Mesendoderm (in vitro differentiated cells): ENCODE measurements around the gene PHIP.

Experiments used
- DNase-seq: peaks from one replicate; pipeline ENCODE4 v3.0.0; 2013
- H2AK5ac ChIP-seq: 2 replicates; pipeline ENCODE4 v1.6.1; 2013; ENCODE audit warnings: low read length, inconsistent platforms
- H2BK120ac ChIP-seq: 2 replicates; pipeline ENCODE4 v1.6.1; 2013; ENCODE audit warnings: low read depth, mild to moderate bottlenecking, low read length, moderate library complexity, mixed read lengths
- H2BK15ac ChIP-seq: replicated peaks from 2 replicates; pipeline ENCODE4 v1.6.1; 2013; ENCODE audit warnings: low read depth, mild to moderate bottlenecking, moderate library complexity
- H2BK5ac ChIP-seq: 2 replicates; pipeline ENCODE4 v1.6.1; 2013; ENCODE audit warnings: low read length, inconsistent platforms
- H3K18ac ChIP-seq: 2 replicates; pipeline ENCODE4 v1.6.1; 2013; ENCODE audit warnings: mild to moderate bottlenecking, low read length, mixed read lengths
- H3K23ac ChIP-seq: one replicate; pipeline ENCODE4 v1.6.1; 2013; ENCODE audit warnings: low read length
- H3K27ac ChIP-seq: 2 replicates; pipeline ENCODE4 v1.5.1; 2013; ENCODE audit warnings: low read depth, mild to moderate bottlenecking, inconsistent platforms, low read length, moderate library complexity
- H3K27me3 ChIP-seq: 2 replicates; pipeline ENCODE4 v1.6.1; 2013; ENCODE audit warnings: low read length, control low read depth, mild to moderate bottlenecking, inconsistent platforms; ENCODE audit not compliant: insufficient read depth, poor library complexity
- H3K36me3 ChIP-seq: 2 replicates; pipeline ENCODE4 v1.6.1; 2013; ENCODE audit warnings: low read length, inconsistent platforms; ENCODE audit not compliant: control insufficient read depth, insufficient read depth
- H3K4ac ChIP-seq: one replicate; pipeline ENCODE4 v1.6.1; 2013; ENCODE audit warnings: low read depth, mild to moderate bottlenecking, low read length, moderate library complexity
- H3K4me1 ChIP-seq: 2 replicates; pipeline ENCODE4 v1.6.1; 2013; ENCODE audit warnings: low read depth, low read length, inconsistent platforms; ENCODE audit not compliant: control insufficient read depth
- H3K4me2 ChIP-seq: 2 replicates; pipeline ENCODE4 v1.6.1; 2013; ENCODE audit warnings: low read length
- H3K4me3 ChIP-seq: 2 replicates; pipeline ENCODE4 v1.5.1; 2013; ENCODE audit warnings: mild to moderate bottlenecking, low read length
- H3K56ac ChIP-seq: one replicate; pipeline ENCODE4 v1.6.1; 2013; ENCODE audit warnings: low read length
- H3K79me1 ChIP-seq: 2 replicates; pipeline ENCODE4 v1.6.1; 2013; ENCODE audit warnings: low read length, inconsistent platforms
- H3K79me2 ChIP-seq: 2 replicates; pipeline ENCODE4 v1.6.1; 2013; ENCODE audit warnings: mild to moderate bottlenecking, low read length; ENCODE audit not compliant: control insufficient read depth, insufficient read depth
- H3K9ac ChIP-seq: 2 replicates; pipeline ENCODE4 v1.6.1; 2013; ENCODE audit warnings: low read length, inconsistent platforms
- H4K5ac ChIP-seq: one replicate; pipeline ENCODE4 v1.6.1; 2013; ENCODE audit warnings: low read length
- H4K8ac ChIP-seq: one replicate; pipeline ENCODE4 v1.6.1; 2013; ENCODE audit warnings: low read depth, mild to moderate bottlenecking, control low read depth, low read length, moderate library complexity
- WGBS: extraction: QIAGEN DNeasy Blood & Tissue Kit; methylation state at CpG from one replicate; pipeline ENCODE4 v1.1.7; 2013; ENCODE audit warnings: low lambda C conversion rate, missing lambda C conversion rate; ENCODE audit not compliant: insufficient coverage; ENCODE audit errors: extremely low coverage; 5-methylcytosine and 5-hydroxymethylcytosine counted together

Gene PHIP

GRCh38 chr6:79031821-79032590 lies 46.0 kb downstream of the PHIP start:
- Histone ChIP-seq H3K23ac (no peak overlapping the region), H3K4ac (no peak overlapping the region), H3K9ac (no peak overlapping the region), H2BK15ac (no peak overlapping the region), H3K79me2 (peaks cover 13% of the 10 kb centered on the region), H3K27me3 (peaks cover 2% of the 10 kb centered on the region), H3K56ac (no peak overlapping the region), H3K4me2 (no peak overlapping the region), H3K27ac (no peak overlapping the region), H3K36me3 (no peaks in the 10 kb centered on the region), H2AK5ac (no peak overlapping the region), H4K8ac (no peak overlapping the region), H3K79me1 (peaks cover 10% of the 10 kb centered on the region), H2BK5ac (no peak overlapping the region), H4K5ac (no peak overlapping the region), H3K4me3 (no peak overlapping the region), H3K18ac (no peak overlapping the region), H3K4me1 (peaks cover 3% of the 10 kb centered on the region), H2BK120ac (no peak overlapping the region)
- DNase-seq: no peak
- no CpG with 5 or more reads among the region's 3 CpGs for WGBS

- no peaks in the 10 kb centered on the region for H3K36me3 ChIP-seq
- H4K8ac ChIP-seq: no peak overlapping the region
- H4K5ac ChIP-seq: no peak overlapping the region
- H3K4me1 ChIP-seq: peaks cover 3% of the 10 kb centered on the region
- no peak overlapping the region for H3K4ac ChIP-seq
- no peak overlapping the region for H2AK5ac ChIP-seq
- H3K9ac ChIP-seq: no peak overlapping the region
- peaks cover 2% of the 10 kb centered on the region for H3K27me3 ChIP-seq
- no peak overlapping the region for H2BK5ac ChIP-seq
- H2BK15ac ChIP-seq: no peak overlapping the region
- no peak overlapping the region for H3K4me3 ChIP-seq
- H3K23ac ChIP-seq: no peak overlapping the region
- H3K18ac ChIP-seq: no peak overlapping the region
- WGBS: no CpG with 5 or more reads among the region's 1 CpG
- H3K56ac ChIP-seq: no peak overlapping the region
- H3K79me2 ChIP-seq: peaks cover 15% of the 10 kb centered on the region
- H3K79me1 ChIP-seq: peaks cover 12% of the 10 kb centered on the region
- no peak overlapping the region for H3K4me2 ChIP-seq
- no peak overlapping the region for H2BK120ac ChIP-seq
- no peak overlapping the region for H3K27ac ChIP-seq
- peak; percentile 21 for DNase-seq
These were observed 47.5 kb downstream of the PHIP start for GRCh38 chr6:79030511-79030910.

GRCh38 chr6:79030023-79030422 lies 48.0 kb downstream of the PHIP start:
- Histone ChIP-seq H2BK5ac (no peak overlapping the region), H3K79me2 (peaks cover 14% of the 10 kb centered on the region), H3K36me3 (no peaks in the 10 kb centered on the region), H3K27me3 (peaks cover 2% of the 10 kb centered on the region), H4K8ac (no peak overlapping the region), H4K5ac (no peak overlapping the region), H3K79me1 (peaks cover 11% of the 10 kb centered on the region), H2BK15ac (no peak overlapping the region), H3K18ac (no peak overlapping the region), H3K4me3 (no peak overlapping the region), H2BK120ac (no peak overlapping the region), H3K27ac (no peak overlapping the region), H3K9ac (no peak overlapping the region), H3K4ac (no peak overlapping the region), H3K4me2 (no peak overlapping the region), H3K23ac (no peak overlapping the region), H3K56ac (no peak overlapping the region), H2AK5ac (no peak overlapping the region), H3K4me1 (peaks cover 3% of the 10 kb centered on the region)
- peak; percentile 3 for DNase-seq
- WGBS: 100% methylated on average over 1 of the region's 2 CpGs

GRCh38 chr6:79028641-79029314 lies 49.3 kb downstream of the PHIP start:
- DNase-seq: no peak
- no CpG with 5 or more reads among the region's 1 CpG for WGBS
- Histone ChIP-seq H3K79me2 (peaks cover 10% of the 10 kb centered on the region), H3K4me1 (peaks cover 3% of the 10 kb centered on the region), H3K27ac (no peak overlapping the region), H2AK5ac (no peak overlapping the region), H3K23ac (no peak overlapping the region), H2BK120ac (no peak overlapping the region), H3K36me3 (no peaks in the 10 kb centered on the region), H3K4me2 (no peak overlapping the region), H3K4me3 (no peak overlapping the region), H2BK5ac (no peak overlapping the region), H3K27me3 (no peaks in the 10 kb centered on the region), H3K9ac (no peak overlapping the region), H3K18ac (no peak overlapping the region), H4K8ac (no peak overlapping the region), H3K79me1 (peaks cover 7% of the 10 kb centered on the region), H3K4ac (no peak overlapping the region), H4K5ac (no peak overlapping the region), H3K56ac (no peak overlapping the region), H2BK15ac (no peak overlapping the region)

- no peak overlapping the region for H3K23ac ChIP-seq
- no peak overlapping the region for H3K4me3 ChIP-seq
- no peaks in the 10 kb centered on the region for H3K36me3 ChIP-seq
- H3K4me2 ChIP-seq: no peak overlapping the region
- H3K9ac ChIP-seq: no peak overlapping the region
- no peak for DNase-seq
- H4K5ac ChIP-seq: no peak overlapping the region
- no peak overlapping the region for H3K18ac ChIP-seq
- no peaks in the 10 kb centered on the region for H3K79me1 ChIP-seq
- H2BK15ac ChIP-seq: no peak overlapping the region
- H2AK5ac ChIP-seq: no peak overlapping the region
- H3K56ac ChIP-seq: no peak overlapping the region
- H3K27ac ChIP-seq: no peak overlapping the region
- no peak overlapping the region for H2BK120ac ChIP-seq
- H4K8ac ChIP-seq: no peak overlapping the region
- H3K27me3 ChIP-seq: no peaks in the 10 kb centered on the region
- H3K4me1 ChIP-seq: no peaks in the 10 kb centered on the region
- H3K4ac ChIP-seq: no peak overlapping the region
- no peak overlapping the region for H2BK5ac ChIP-seq
- H3K79me2 ChIP-seq: no peaks in the 10 kb centered on the region
These were observed 66.1 kb downstream of the PHIP start for GRCh38 chr6:79011940-79012339.
